ENCODE data around the gene DNAJA1. TPM values are rescaled to one million over a fixed set of nuclear protein-coding genes. Genes with fewer than 3 reads are reported as not detected.
A peak's percentile ranks its signal among the peaks of the same experiment; 100 is the strongest.
"Not testable (repeated sequence)": the region's sequence is repeated elsewhere in the genome, so short reads cannot be mapped to it uniquely, and the experiment has no call there.

DNAJA1 gene
- total RNA-seq, 4 donors from 2014 or later, result 7.9 to 68.3 (median 47.1) TPM

GRCh38 chr9:33081128-33081851 is 56.2 kb downstream of the DNAJA1 start:
- peak; percentile 54 for DNase-seq
- peak overlapping the region; percentile 4 to 38 (median 20) for H3K27ac ChIP-seq
- H3K9me3 ChIP-seq, result no peaks in the 10 kb centered on the region
- peaks cover 0 to 24% (median 8%) of the 10 kb centered on the region in 4 donors for H3K4me1 ChIP-seq
- H3K4me3 ChIP-seq, result no peak overlapping the region
- no peaks in the 10 kb centered on the region for H3K36me3 ChIP-seq
- TF ChIP-seq, protein P1, sequence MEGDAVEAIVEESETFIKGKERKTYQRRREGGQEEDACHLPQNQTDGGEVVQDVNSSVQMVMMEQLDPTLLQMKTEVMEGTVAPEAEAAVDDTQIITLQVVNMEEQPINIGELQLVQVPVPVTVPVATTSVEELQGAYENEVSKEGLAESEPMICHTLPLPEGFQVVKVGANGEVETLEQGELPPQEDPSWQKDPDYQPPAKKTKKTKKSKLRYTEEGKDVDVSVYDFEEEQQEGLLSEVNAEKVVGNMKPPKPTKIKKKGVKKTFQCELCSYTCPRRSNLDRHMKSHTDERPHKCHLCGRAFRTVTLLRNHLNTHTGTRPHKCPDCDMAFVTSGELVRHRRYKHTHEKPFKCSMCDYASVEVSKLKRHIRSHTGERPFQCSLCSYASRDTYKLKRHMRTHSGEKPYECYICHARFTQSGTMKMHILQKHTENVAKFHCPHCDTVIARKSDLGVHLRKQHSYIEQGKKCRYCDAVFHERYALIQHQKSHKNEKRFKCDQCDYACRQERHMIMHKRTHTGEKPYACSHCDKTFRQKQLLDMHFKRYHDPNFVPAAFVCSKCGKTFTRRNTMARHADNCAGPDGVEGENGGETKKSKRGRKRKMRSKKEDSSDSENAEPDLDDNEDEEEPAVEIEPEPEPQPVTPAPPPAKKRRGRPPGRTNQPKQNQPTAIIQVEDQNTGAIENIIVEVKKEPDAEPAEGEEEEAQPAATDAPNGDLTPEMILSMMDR (IDR thresholded peaks at IDR 0.05), result peak; percentile 65 to 95 (median 69)
- TF ChIP-seq POLR2AphosphoS5 (IDR thresholded peaks at IDR 0.05), result peak in 1 of 3 donors; percentile 9
- no peak for TF ChIP-seq POLR2A (IDR thresholded peaks at IDR 0.05)
- TF ChIP-seq EP300 (IDR thresholded peaks at IDR 0.05; ENCODE audit: low read depth), result no peak
- in situ Hi-C loops (cut with MboI; ENCODE audit: low pct_ligation_motif_present in 1 of 4, low pct_unique_long_range_greater_than_20kb in 1 of 4, low sequenced_read_pairs in 3 of 4) (loop anchor here in 3 of 4 donors (5.0 kb wide), 3 partner anchors 91 to 146 kb away; no protein-coding TSS in a partner anchor), intact Hi-C loops (cut with DNase I; ENCODE audit: low total_unique reads) (loop anchor here (2.0 kb wide), 1 partner anchor 144 kb away; no protein-coding TSS in a partner anchor)
- no peaks in the 10 kb centered on the region for H3K27me3 ChIP-seq
- 12 to 13% methylated on average over 9 of the region's 9 CpGs for WGBS, 2 donors (ENCODE audit: low coverage in 1 of 2)

DNA sequence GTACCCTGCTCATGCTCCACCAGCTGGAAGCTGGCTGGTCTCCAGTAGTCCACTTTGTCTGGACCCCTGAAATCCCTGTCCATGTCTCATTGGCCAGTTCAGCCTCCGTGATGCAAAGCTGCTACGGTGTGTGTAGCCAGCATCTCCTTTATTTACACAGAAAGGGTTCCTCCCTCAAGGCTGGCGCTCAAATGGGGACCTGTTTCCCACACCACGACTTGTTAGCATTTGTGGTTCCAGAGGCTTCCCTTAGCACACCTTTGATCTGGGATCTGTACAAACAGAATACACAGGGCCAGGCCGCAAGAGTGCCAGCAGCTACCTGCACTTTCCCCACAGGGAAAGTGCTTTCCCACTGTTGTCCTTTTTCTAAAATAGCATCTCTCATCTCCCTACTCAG is 57.1 kb downstream of the DNAJA1 start:
- TF ChIP-seq, protein P1 (IDR thresholded peaks at IDR 0.05), result no peak
- TF ChIP-seq EP300 (IDR thresholded peaks at IDR 0.05; ENCODE audit: low read depth) (no peak), POLR2A (IDR thresholded peaks at IDR 0.05) (no peak), POLR2AphosphoS5 (IDR thresholded peaks at IDR 0.05) (no peak)
- H3K9me3 ChIP-seq, result no peaks in the 10 kb centered on the region
- DNase-seq, result no peak
- intact Hi-C loops (cut with DNase I; ENCODE audit: low total_unique reads), result no loop called here
- H3K27me3 ChIP-seq, result no peaks in the 10 kb centered on the region
- H3K27ac ChIP-seq, result no peak overlapping the region
- in situ Hi-C loops (cut with MboI; ENCODE audit: low pct_ligation_motif_present in 1 of 4, low pct_unique_long_range_greater_than_20kb in 1 of 4, low sequenced_read_pairs in 3 of 4), result loop anchor here in 3 of 4 donors (5.0 kb wide), 3 partner anchors 90 to 145 kb away; no protein-coding TSS in a partner anchor
- no peak overlapping the region for H3K4me3 ChIP-seq
- no peaks in the 10 kb centered on the region for H3K36me3 ChIP-seq
- 61% methylated on average over 5 of the region's 5 CpGs; no CpG with 5 or more reads in 1 of the 2 donors for WGBS, 2 donors (ENCODE audit: low coverage in 1 of 2)
- H3K4me1 ChIP-seq, result peaks cover 0 to 21% (median 8%) of the 10 kb centered on the region in 4 donors

DNA sequence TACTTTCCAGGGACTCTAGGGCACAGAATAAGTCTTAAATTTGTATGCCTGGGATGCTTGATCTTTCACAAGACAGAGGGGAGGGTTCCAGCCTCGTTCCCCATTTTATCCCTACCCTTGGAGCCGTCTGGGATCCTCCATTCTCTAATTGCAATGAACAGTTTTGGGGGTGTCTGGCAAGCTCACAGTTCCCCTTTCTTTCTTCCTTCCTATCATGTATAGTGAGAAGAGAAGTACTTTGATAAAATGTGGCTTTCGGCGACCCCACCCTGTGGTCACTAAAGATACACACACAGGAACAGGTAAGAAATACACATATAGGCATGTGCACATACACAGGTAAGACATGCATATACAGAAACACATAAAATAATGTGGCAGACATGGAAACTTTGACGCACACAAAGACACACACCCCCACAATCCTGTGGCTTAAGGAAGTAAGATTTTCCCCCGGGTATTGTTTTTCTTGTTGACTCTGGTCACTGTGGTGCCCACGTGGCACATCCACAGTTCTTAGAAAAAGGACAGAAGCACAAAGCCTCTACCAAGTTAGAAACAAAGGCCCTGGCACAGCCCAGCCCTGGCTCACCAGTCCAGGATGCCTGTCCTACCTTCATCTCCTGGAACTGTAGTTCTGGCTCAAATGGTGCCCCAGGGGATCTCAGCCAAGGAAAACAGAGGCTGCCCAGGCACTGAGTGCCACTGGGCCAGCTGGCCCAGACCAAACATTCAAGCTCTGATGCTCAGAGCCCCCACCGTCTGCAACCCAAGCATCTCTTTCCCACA is 57.7 kb downstream of the DNAJA1 start:
- in situ Hi-C loops (cut with MboI; ENCODE audit: low pct_ligation_motif_present in 1 of 4, low pct_unique_long_range_greater_than_20kb in 1 of 4, low sequenced_read_pairs in 3 of 4), result loop anchor here in 3 of 4 donors (5.0 kb wide), 3 partner anchors 90 to 145 kb away; no protein-coding TSS in a partner anchor
- WGBS, 2 donors (ENCODE audit: low coverage in 1 of 2), result 55 to 63% methylated on average over 4 to 8 of the region's 8 CpGs

DNA sequence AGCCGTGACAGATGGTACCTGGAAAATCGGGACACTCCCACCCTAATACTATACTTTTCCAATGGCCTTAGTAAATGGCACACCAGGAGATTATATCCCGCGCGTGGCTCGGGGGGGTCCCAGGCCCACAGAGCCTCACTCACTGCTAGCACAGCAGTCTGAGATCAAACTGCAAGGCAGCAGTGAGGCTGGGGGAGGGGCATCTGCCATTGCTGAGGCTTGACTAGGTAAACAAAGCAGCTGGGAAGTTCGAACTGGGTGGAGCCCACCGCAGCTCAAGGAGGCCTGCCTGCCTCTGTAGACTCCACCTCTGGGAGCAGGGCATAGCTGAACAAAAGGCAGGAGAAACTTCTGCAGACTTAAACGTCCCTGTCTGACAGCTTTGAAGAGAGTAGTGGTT is 60.6 kb downstream of the DNAJA1 start:
- DNase-seq; in situ Hi-C loops (cut with MboI; ENCODE audit: low pct_ligation_motif_present in 1 of 4, low pct_unique_long_range_greater_than_20kb in 1 of 4, low sequenced_read_pairs in 3 of 4): not testable (repeated sequence)
- WGBS, 2 donors (ENCODE audit: low coverage in 1 of 2), result 80% methylated on average over 9 of the region's 9 CpGs; no CpG with 5 or more reads in 1 of the 2 donors

More for the DNA sequence above, 57.7 kb downstream of the DNAJA1 start:
- no peaks in the 10 kb centered on the region for H3K36me3 ChIP-seq
- H3K9me3 ChIP-seq, result no peaks in the 10 kb centered on the region
- H3K4me1 ChIP-seq, result peaks cover 0 to 20% (median 8%) of the 10 kb centered on the region in 4 donors
- no peak overlapping the region for H3K4me3 ChIP-seq
- DNase-seq, result no peak
- no peak overlapping the region for H3K27ac ChIP-seq
- intact Hi-C loops (cut with DNase I; ENCODE audit: low total_unique reads), result no loop called here
- TF ChIP-seq, protein P1 (IDR thresholded peaks at IDR 0.05), result no peak
- TF ChIP-seq EP300 (IDR thresholded peaks at IDR 0.05; ENCODE audit: low read depth), result no peak
- no peak for TF ChIP-seq POLR2A (IDR thresholded peaks at IDR 0.05)
- no peak for TF ChIP-seq POLR2AphosphoS5 (IDR thresholded peaks at IDR 0.05)
- H3K27me3 ChIP-seq, result no peaks in the 10 kb centered on the region

More for the DNA sequence above, 60.6 kb downstream of the DNAJA1 start:
- intact Hi-C loops (cut with DNase I; ENCODE audit: low total_unique reads); H3K27ac ChIP-seq; H3K36me3 ChIP-seq; H3K27me3 ChIP-seq; H3K9me3 ChIP-seq; H3K4me3 ChIP-seq: not testable (repeated sequence)
- H3K4me1 ChIP-seq, result peaks cover 0 to 18% (median 8%) of the 10 kb centered on the region in 4 donors

Other genes starting within 250 kb of the DNAJA1 start
- gene TMEM215, start 241.7 kb upstream of the DNAJA1 start, total RNA-seq, result not detected
- 10 to 100 TPM in 3 of 4 donors, 1 to 10 TPM in 1; 8.6 to 24.1 (median 13.7) TPM for gene APTX, start 23.6 kb upstream of the DNAJA1 start, total RNA-seq
- 10 to 100 TPM in 2 of 4 donors, 1 to 10 TPM in 2; 7.2 to 14.6 (median 10.4) TPM for gene SMU1, start 51.4 kb downstream of the DNAJA1 start, total RNA-seq
- gene B4GALT1, start 142.1 kb downstream of the DNAJA1 start, total RNA-seq, result 100 to 1,000 TPM in 2 of 4 donors, 10 to 100 TPM in 2; 23.7 to 126 (median 93.7) TPM
- 10 to 100 TPM in 1 of 4 donors, 1 to 10 TPM in 1, not detected in 2; 6.6 to 77.8 TPM for gene SPINK4, start 214.9 kb downstream of the DNAJA1 start, total RNA-seq
- 100 to 1,000 TPM in 3 of 4 donors, 10 to 100 TPM in 1; 73.2 to 185 (median 131) TPM for gene BAG1, start 239.4 kb downstream of the DNAJA1 start, total RNA-seq
- gene CHMP5, start 239.8 kb downstream of the DNAJA1 start, total RNA-seq, result 100 to 1,000 TPM in 1 of 4 donors, 10 to 100 TPM in 3; 23.3 to 100 (median 56.5) TPM

Data from transverse colon (tissue), 4 donors.